Esophagus squamous epithelium (tissue), 5 donors: ENCODE measurements around the gene S100PBP. TPM values are rescaled to one million over a fixed set of nuclear protein-coding genes. Genes with fewer than 3 reads are reported as not detected.

ENCODE experiments used
- DNase-seq: peaks from one replicate; lab custom pipeline; 2025; lab: John Stamatoyannopoulos, UW
- H3K27ac ChIP-seq, 4 donors: fragments of 200-600 bp; sonication (generic); one replicate each; pipeline ENCODE4 v1.5.1; 2016 to 2019; ENCODE audit warnings: mild to moderate bottlenecking in 1 of 4
- H3K27me3 ChIP-seq, 4 donors: fragments of 200-600 bp; sonication (generic); 1 replicate in 3 of 4; 2 replicates in 1 of 4; pipeline versions ENCODE4 v1.5.1 to v1.6.0; 2017 to 2021; ENCODE audit warnings: antibody characterized with exemption in 1 of 4
- H3K36me3 ChIP-seq, 3 donors: fragments of 200-600 bp; sonication (generic); one replicate each; pipeline ENCODE4 v1.5.1; 2016 to 2019
- H3K4me1 ChIP-seq, 3 donors: fragments of 200-600 bp; sonication (generic); one replicate each; pipeline ENCODE4 v1.5.1; 2017 to 2019
- H3K4me3 ChIP-seq, 4 donors: fragments of 200-600 bp; sonication (generic); 1 replicate in 3 of 4; 2 replicates in 1 of 4; pipeline ENCODE4 v1.5.1; 2016 to 2019; ENCODE audit warnings: mild to moderate bottlenecking in 2 of 4, moderate library complexity in 1 of 4
- H3K9me3 ChIP-seq, 3 donors: fragments of 200-600 bp; sonication (generic); one replicate each; pipeline ENCODE4 v1.5.1; 2016 to 2019
- CTCF ChIP-seq, 6 experiments: fragments of 450-650 bp in 4 of 6; fragments of 200-600 bp in 2 of 6; sonication (generic) in 2 of 6; IDR thresholded peaks; one replicate each; pipeline ENCODE4 v1.5.1; 2016 to 2019; ENCODE audit warnings: antibody characterized with exemption in 6 of 6, mild to moderate bottlenecking in 4 of 6, moderate library complexity in 4 of 6
- POLR2A ChIP-seq, 4 donors: fragments of 450-650 bp; IDR thresholded peaks; one replicate each; pipeline ENCODE4 v1.6.1; 2017; ENCODE audit warnings: antibody characterized with exemption in 4 of 4, mild to moderate bottlenecking in 4 of 4, moderate library complexity in 3 of 4
- WGBS, 2 donors: methylation state at CpG; one replicate each; pipeline ENCODE4 v1.1.5; 2018; 5-methylcytosine and 5-hydroxymethylcytosine counted together
- intact Hi-C: fragments of 100-400 bp; cut with DNase I; formaldehyde crosslinking; loops from one replicate; pipeline ENCODE4 v1.15.0; 2022
- total RNA-seq, 4 donors: library from RNA; depleted of rRNA; stranded (reverse); fragments of >200 nt; gene quantifications; one replicate each; pipeline ENCODE4 v1.1.0, GENCODE V29; 2016
- donor health status: DM: yes; HTN: yes; CAD: no.

Gene S100PBP
- total RNA-seq, 4 donors from 2014 or later, result 6.5 to 20.0 (median 11.9) TPM

- DNase-seq, result no peak
- Histone ChIP-seq H3K27ac (no peak overlapping the region), H3K27me3 (peaks cover 0 to 50% (median 2%) of the 10 kb centered on the region in 4 donors), H3K4me3 (no peak overlapping the region), H3K4me1 (peaks cover 10 to 22% (median 13%) of the 10 kb centered on the region in 3 donors), H3K9me3 (no peaks in the 10 kb centered on the region), H3K36me3 (peaks cover 0 to 21% (median 0%) of the 10 kb centered on the region in 3 donors)
- TF ChIP-seq POLR2A (IDR thresholded peaks at IDR 0.05) (no peak), CTCF (IDR thresholded peaks at IDR 0.05) (no peak)
- intact Hi-C loops, result no loop called here
- 90% methylated on average over 2 of the region's 6 CpGs; no CpG with 5 or more reads in 1 of the 2 donors for WGBS, 2 donors
Observed at GRCh38 chr1:32894681-32895080, 77.2 kb downstream of the S100PBP start.

- H3K27me3 ChIP-seq, result peaks cover 0 to 48% (median 2%) of the 10 kb centered on the region in 4 donors
- H3K4me3 ChIP-seq, result no peak overlapping the region
- WGBS, 2 donors, result 90 to 91% methylated on average over 10 to 19 of the region's 26 CpGs
- peaks cover 17 to 31% (median 17%) of the 10 kb centered on the region in 3 donors for H3K4me1 ChIP-seq
- no peak for TF ChIP-seq CTCF (IDR thresholded peaks at IDR 0.05)
- no peak for TF ChIP-seq POLR2A (IDR thresholded peaks at IDR 0.05)
- H3K27ac ChIP-seq, result no peak overlapping the region
- no peaks in the 10 kb centered on the region for H3K9me3 ChIP-seq
- no peak for DNase-seq
- intact Hi-C loops, result no loop called here
- peaks cover 0 to 21% (median 0%) of the 10 kb centered on the region in 3 donors for H3K36me3 ChIP-seq
Observed at GRCh38 chr1:32895325-32896215, 78.1 kb downstream of the S100PBP start.

GRCh38 chr1:32896451-32896850, 79.0 kb downstream of the S100PBP start:
- peaks cover 0 to 46% (median 2%) of the 10 kb centered on the region in 4 donors for H3K27me3 ChIP-seq
- DNase-seq, result no peak
- intact Hi-C loops, result no loop called here
- no peak overlapping the region for H3K27ac ChIP-seq
- TF ChIP-seq CTCF (IDR thresholded peaks at IDR 0.05) (no peak), POLR2A (IDR thresholded peaks at IDR 0.05) (no peak)
- no peaks in the 10 kb centered on the region for H3K9me3 ChIP-seq
- no peak overlapping the region for H3K4me3 ChIP-seq
- WGBS, 2 donors, result 40 to 64% methylated on average over 3 of the region's 5 CpGs
- H3K36me3 ChIP-seq, result peaks cover 0 to 21% (median 0%) of the 10 kb centered on the region in 3 donors
- peaks cover 19 to 36% (median 24%) of the 10 kb centered on the region in 3 donors for H3K4me1 ChIP-seq

GRCh38 chr1:32897082-32898049, 79.9 kb downstream of the S100PBP start:
- peaks cover 0 to 46% (median 2%) of the 10 kb centered on the region in 4 donors for H3K27me3 ChIP-seq
- WGBS, 2 donors, result 60 to 67% methylated on average over 9 to 10 of the region's 11 CpGs
- no peaks in the 10 kb centered on the region for H3K9me3 ChIP-seq
- H3K4me3 ChIP-seq, result no peak overlapping the region
- peaks cover 0 to 21% (median 0%) of the 10 kb centered on the region in 3 donors for H3K36me3 ChIP-seq
- H3K27ac ChIP-seq, result no peak overlapping the region
- H3K4me1 ChIP-seq, result peaks cover 19 to 45% (median 33%) of the 10 kb centered on the region in 3 donors
- no peak for DNase-seq
- TF ChIP-seq POLR2A (IDR thresholded peaks at IDR 0.05), result no peak
- no peak for TF ChIP-seq CTCF (IDR thresholded peaks at IDR 0.05)
- intact Hi-C loops, result no loop called here
